Cardiac fibroblast (primary cell): ENCODE measurements around the gene MAGEL2.
A peak's percentile ranks its signal among the peaks of the same experiment; 100 is the strongest.

Experiments
- DNase-seq, 2 donors: peaks; one replicate each; pipeline versions ENCODE4 v3.0.0 to v3.0.0-alpha.2; 2010; ENCODE audit warnings: low read depth in 2 of 2
- H3K4me3 ChIP-seq, 2 donors: replicated peaks in 1 of 2; 1 replicate in 1 of 2; 2 replicates in 1 of 2; pipeline ENCODE4 v1.5.1; 2011; ENCODE audit warnings: low read depth in 2 of 2, low read length in 2 of 2, mild to moderate bottlenecking in 2 of 2, moderate library complexity in 1 of 2
- CTCF ChIP-seq: IDR thresholded peaks from one replicate; pipeline ENCODE4 v1.5.1; 2011; ENCODE audit warnings: low read depth, mild to moderate bottlenecking, low read length, inconsistent platforms

MAGEL2 gene

GRCh38 chr15:23646165-23647000, 1.3 kb downstream of the MAGEL2 start:
- TF ChIP-seq CTCF, result no peak
- H3K4me3 ChIP-seq, result no peak overlapping the region
- DNase-seq, result no peak

- DNase-seq, result no peak
Measured at GRCh38 chr15:23645371-23646164, 2.1 kb downstream of the MAGEL2 start.

GRCh38 chr15:23644829-23645228, 2.8 kb downstream of the MAGEL2 start:
- DNase-seq, result no peak
- no peak for TF ChIP-seq CTCF

More at GRCh38 chr15:23645371-23646164, 2.1 kb downstream of the MAGEL2 start:
- no peak overlapping the region for H3K4me3 ChIP-seq
- TF ChIP-seq CTCF, result no peak

GRCh38 chr15:23642413-23643044, 5.1 kb downstream of the MAGEL2 start:
- peak; percentile 50 to 53 for DNase-seq
- TF ChIP-seq CTCF, result peak; percentile 66
- H3K4me3 ChIP-seq, result no peak overlapping the region

More at GRCh38 chr15:23644829-23645228, 2.8 kb downstream of the MAGEL2 start:
- no peak overlapping the region for H3K4me3 ChIP-seq

- no peak overlapping the region for H3K4me3 ChIP-seq
- no peak for TF ChIP-seq CTCF
- DNase-seq, result no peak
Measured at GRCh38 chr15:23634181-23634580, 13.5 kb downstream of the MAGEL2 start.

- peak in 1 of 2 donors; percentile 9 for DNase-seq
- no peak overlapping the region for H3K4me3 ChIP-seq
- TF ChIP-seq CTCF, result peak; percentile 23
Measured at GRCh38 chr15:23629234-23629805, 18.3 kb downstream of the MAGEL2 start.
